ENCODE measurements around the gene FANCD2. TPM values are rescaled to one million over a fixed set of nuclear protein-coding genes. Genes with fewer than 3 reads are reported as not detected.
"Not testable (repeated sequence)": the region's sequence is repeated elsewhere in the genome, so short reads cannot be mapped to it uniquely, and the experiment has no call there.

Gene FANCD2
- polyA plus RNA-seq, 1 donor from 2014 or later: 3.3 TPM

DNA sequence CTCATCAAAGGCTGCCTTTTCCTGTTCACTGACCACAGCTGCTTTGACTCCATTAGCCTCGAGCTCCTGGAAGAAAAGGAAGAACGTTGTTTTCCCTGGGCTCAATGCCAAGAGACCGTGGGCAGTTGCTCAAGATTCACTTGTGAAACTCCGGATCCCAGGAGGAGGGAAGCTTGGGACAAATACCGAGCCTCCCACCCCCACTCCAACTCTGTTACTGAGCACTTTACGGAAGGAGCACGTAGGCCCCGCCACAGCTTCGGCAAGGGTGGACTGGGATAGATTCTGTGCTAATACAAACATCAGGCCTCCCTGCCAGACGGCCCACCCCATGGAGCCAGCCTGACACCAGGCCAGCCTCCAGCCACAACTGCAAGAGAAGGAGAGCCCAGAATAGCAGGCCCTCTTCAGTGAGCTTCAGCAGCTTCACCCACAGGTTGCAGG lies 10.8 kb upstream of the FANCD2 start:
- no peak overlapping the region for H3K4me3 ChIP-seq (ENCODE audit: low read length)
- H3K4me2 ChIP-seq (ENCODE audit: low read length): no peak overlapping the region
- H2AFZ ChIP-seq (ENCODE audit: low read depth, low read length): no peak overlapping the region

DNA sequence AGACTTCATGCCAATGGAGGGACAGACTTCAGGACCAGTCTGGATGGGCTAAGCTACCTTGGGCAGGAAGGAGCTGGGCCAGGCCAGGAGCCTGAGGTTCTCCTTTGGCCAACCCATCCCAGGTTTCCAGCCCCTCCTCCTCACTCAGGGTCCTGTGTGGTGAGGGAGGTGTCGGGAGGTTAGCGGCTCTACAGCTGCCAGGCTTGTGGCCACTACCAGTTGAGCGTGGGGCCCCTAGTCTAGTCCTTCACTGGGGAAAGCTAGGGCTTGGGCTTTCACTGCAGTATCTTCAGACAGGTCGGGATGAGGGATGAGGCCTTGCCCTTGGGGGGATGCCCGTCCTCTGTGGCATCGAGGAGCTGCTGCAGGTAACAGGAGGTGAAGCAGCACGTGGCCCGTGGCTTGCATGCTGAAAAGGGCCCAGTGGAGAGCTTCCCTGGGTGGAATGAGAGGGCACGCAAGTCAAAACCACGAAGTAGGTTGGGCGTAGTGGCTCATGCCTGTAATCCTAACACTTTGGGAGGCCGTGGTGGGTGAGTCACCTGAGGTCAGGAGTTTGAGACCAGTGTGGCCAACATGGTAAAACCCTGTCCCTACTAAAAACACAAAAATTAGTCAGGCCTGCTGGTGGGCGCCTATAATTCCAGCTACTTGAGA lies 8.5 kb upstream of the FANCD2 start:
- no peak for TF ChIP-seq RAD21 (conservative IDR thresholded peaks at IDR 0.05)
- no peak for TF ChIP-seq EP300 (conservative IDR thresholded peaks at IDR 0.05; ENCODE audit: poor library complexity, severe bottlenecking)
- TF ChIP-seq POLR2AphosphoS5 (IDR thresholded peaks at IDR 0.05): no peak
- no peak for TF ChIP-seq SMC3 (conservative IDR thresholded peaks at IDR 0.05; ENCODE audit: poor library complexity)
- TF ChIP-seq, protein P1, sequence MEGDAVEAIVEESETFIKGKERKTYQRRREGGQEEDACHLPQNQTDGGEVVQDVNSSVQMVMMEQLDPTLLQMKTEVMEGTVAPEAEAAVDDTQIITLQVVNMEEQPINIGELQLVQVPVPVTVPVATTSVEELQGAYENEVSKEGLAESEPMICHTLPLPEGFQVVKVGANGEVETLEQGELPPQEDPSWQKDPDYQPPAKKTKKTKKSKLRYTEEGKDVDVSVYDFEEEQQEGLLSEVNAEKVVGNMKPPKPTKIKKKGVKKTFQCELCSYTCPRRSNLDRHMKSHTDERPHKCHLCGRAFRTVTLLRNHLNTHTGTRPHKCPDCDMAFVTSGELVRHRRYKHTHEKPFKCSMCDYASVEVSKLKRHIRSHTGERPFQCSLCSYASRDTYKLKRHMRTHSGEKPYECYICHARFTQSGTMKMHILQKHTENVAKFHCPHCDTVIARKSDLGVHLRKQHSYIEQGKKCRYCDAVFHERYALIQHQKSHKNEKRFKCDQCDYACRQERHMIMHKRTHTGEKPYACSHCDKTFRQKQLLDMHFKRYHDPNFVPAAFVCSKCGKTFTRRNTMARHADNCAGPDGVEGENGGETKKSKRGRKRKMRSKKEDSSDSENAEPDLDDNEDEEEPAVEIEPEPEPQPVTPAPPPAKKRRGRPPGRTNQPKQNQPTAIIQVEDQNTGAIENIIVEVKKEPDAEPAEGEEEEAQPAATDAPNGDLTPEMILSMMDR (IDR thresholded peaks at IDR 0.05; ENCODE audit: poor library complexity, severe bottlenecking): no peak
- TF ChIP-seq MXI1 (conservative IDR thresholded peaks at IDR 0.05; ENCODE audit: poor library complexity, severe bottlenecking): no peak
- TF ChIP-seq, protein P2, sequence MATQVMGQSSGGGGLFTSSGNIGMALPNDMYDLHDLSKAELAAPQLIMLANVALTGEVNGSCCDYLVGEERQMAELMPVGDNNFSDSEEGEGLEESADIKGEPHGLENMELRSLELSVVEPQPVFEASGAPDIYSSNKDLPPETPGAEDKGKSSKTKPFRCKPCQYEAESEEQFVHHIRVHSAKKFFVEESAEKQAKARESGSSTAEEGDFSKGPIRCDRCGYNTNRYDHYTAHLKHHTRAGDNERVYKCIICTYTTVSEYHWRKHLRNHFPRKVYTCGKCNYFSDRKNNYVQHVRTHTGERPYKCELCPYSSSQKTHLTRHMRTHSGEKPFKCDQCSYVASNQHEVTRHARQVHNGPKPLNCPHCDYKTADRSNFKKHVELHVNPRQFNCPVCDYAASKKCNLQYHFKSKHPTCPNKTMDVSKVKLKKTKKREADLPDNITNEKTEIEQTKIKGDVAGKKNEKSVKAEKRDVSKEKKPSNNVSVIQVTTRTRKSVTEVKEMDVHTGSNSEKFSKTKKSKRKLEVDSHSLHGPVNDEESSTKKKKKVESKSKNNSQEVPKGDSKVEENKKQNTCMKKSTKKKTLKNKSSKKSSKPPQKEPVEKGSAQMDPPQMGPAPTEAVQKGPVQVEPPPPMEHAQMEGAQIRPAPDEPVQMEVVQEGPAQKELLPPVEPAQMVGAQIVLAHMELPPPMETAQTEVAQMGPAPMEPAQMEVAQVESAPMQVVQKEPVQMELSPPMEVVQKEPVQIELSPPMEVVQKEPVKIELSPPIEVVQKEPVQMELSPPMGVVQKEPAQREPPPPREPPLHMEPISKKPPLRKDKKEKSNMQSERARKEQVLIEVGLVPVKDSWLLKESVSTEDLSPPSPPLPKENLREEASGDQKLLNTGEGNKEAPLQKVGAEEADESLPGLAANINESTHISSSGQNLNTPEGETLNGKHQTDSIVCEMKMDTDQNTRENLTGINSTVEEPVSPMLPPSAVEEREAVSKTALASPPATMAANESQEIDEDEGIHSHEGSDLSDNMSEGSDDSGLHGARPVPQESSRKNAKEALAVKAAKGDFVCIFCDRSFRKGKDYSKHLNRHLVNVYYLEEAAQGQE (IDR thresholded peaks at IDR 0.05; ENCODE audit: borderline replicate concordance): no peak
- TF ChIP-seq TAF1 (IDR thresholded peaks at IDR 0.05; ENCODE audit: low read depth): no peak
- TF ChIP-seq EZH2 (IDR thresholded peaks at IDR 0.05; ENCODE audit: borderline replicate concordance, insufficient read depth, low read length, poor library complexity, severe bottlenecking): no peak
- Histone ChIP-seq H3K9me3 (ENCODE audit: low read length) (no peaks in the 10 kb centered on the region), H3K36me3 (ENCODE audit: insufficient read depth, low read length) (no peaks in the 10 kb centered on the region), H3K9me2 (ENCODE audit: insufficient read depth, low read length) (no peaks in the 10 kb centered on the region), H3K79me2 (replicated peaks; ENCODE audit: insufficient read depth, low read length) (no peaks in the 10 kb centered on the region), H3F3A (ENCODE audit: insufficient read depth, low read length, poor library complexity, severe bottlenecking) (no peaks in the 10 kb centered on the region), H3K27ac (ENCODE audit: low read length) (no peak overlapping the region), H4K20me1 (ENCODE audit: insufficient read depth) (no peaks in the 10 kb centered on the region), H3K27me3 (ENCODE audit: insufficient read depth, low read depth, low read length) (no peaks in the 10 kb centered on the region), H3K4me2 (ENCODE audit: low read length) (no peak overlapping the region), H3K9ac (ENCODE audit: low read length) (no peak overlapping the region), H3K4me3 (ENCODE audit: low read length) (no peak overlapping the region), H2AFZ (ENCODE audit: low read depth, low read length) (no peak overlapping the region)

More for the DNA sequence above, 10.8 kb upstream of the FANCD2 start:
- Histone ChIP-seq H3K27ac (ENCODE audit: low read length) (no peak overlapping the region), H4K20me1 (ENCODE audit: insufficient read depth) (no peaks in the 10 kb centered on the region), H3F3A (ENCODE audit: insufficient read depth, low read length, poor library complexity, severe bottlenecking) (no peaks in the 10 kb centered on the region), H3K9ac (ENCODE audit: low read length) (no peak overlapping the region), H3K27me3 (ENCODE audit: insufficient read depth, low read depth, low read length) (no peaks in the 10 kb centered on the region), H3K36me3 (ENCODE audit: insufficient read depth, low read length) (no peaks in the 10 kb centered on the region), H3K9me2 (ENCODE audit: insufficient read depth, low read length) (no peaks in the 10 kb centered on the region), H3K9me3 (ENCODE audit: low read length) (no peaks in the 10 kb centered on the region), H3K79me2 (replicated peaks; ENCODE audit: insufficient read depth, low read length) (peaks cover under 1% of the 10 kb centered on the region)
- TF ChIP-seq POLR2AphosphoS5 (IDR thresholded peaks at IDR 0.05): no peak
- no peak for TF ChIP-seq MXI1 (conservative IDR thresholded peaks at IDR 0.05; ENCODE audit: poor library complexity, severe bottlenecking)
- no peak for TF ChIP-seq EP300 (conservative IDR thresholded peaks at IDR 0.05; ENCODE audit: poor library complexity, severe bottlenecking)
- TF ChIP-seq, protein P2 (IDR thresholded peaks at IDR 0.05; ENCODE audit: borderline replicate concordance): no peak
- TF ChIP-seq, protein P1 (IDR thresholded peaks at IDR 0.05; ENCODE audit: poor library complexity, severe bottlenecking): no peak
- no peak for TF ChIP-seq SMC3 (conservative IDR thresholded peaks at IDR 0.05; ENCODE audit: poor library complexity)
- TF ChIP-seq EZH2 (IDR thresholded peaks at IDR 0.05; ENCODE audit: borderline replicate concordance, insufficient read depth, low read length, poor library complexity, severe bottlenecking): no peak
- TF ChIP-seq TAF1 (IDR thresholded peaks at IDR 0.05; ENCODE audit: low read depth): no peak
- no peak for TF ChIP-seq RAD21 (conservative IDR thresholded peaks at IDR 0.05)

DNA sequence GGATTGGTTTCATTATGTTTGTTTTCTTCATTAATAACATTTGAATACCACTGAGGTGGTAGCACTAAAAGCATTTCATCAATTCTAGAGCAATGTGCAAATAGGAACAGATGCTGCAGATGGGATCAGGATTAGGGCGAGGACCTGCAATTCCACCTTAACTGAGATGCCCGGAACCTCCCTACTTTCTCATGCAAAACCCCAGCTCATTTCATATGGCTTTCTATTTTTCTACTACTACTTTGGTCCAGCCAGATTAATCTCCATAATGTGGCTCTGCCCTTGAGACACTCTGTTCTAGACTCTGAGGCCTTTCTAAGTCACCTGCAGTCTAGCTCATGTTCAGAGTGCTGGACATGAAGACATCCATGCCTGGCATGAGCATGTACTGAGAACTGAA lies 7.4 kb upstream of the FANCD2 start:
- H3K4me3 ChIP-seq (ENCODE audit: low read length); H3F3A ChIP-seq (ENCODE audit: insufficient read depth, low read length, poor library complexity, severe bottlenecking); H3K79me2 ChIP-seq (replicated peaks; ENCODE audit: insufficient read depth, low read length); H3K4me2 ChIP-seq (ENCODE audit: low read length); H3K36me3 ChIP-seq (ENCODE audit: insufficient read depth, low read length); H3K27me3 ChIP-seq (ENCODE audit: insufficient read depth, low read depth, low read length); H3K9ac ChIP-seq (ENCODE audit: low read length); H3K27ac ChIP-seq (ENCODE audit: low read length); H2AFZ ChIP-seq (ENCODE audit: low read depth, low read length); H3K9me2 ChIP-seq (ENCODE audit: insufficient read depth, low read length); H3K9me3 ChIP-seq (ENCODE audit: low read length); H4K20me1 ChIP-seq (ENCODE audit: insufficient read depth): not testable (repeated sequence)
